Small intestine (tissue), 7 donors: ENCODE data around the gene SLC25A45. TPM values are rescaled to one million over a fixed set of nuclear protein-coding genes. Genes with fewer than 3 reads are reported as not detected.

Experiments used
- DNase-seq, 2 donors: peaks; one replicate each; pipeline versions ENCODE4 v3.0.0 to v3.0.0-alpha.2; 2013
- FAIRE-seq: peaks from 2 replicates; lab custom pipeline; 2012; peaks lifted over from hg19 to GRCh38; lab: Jason Lieb, UNC
- H3K27ac ChIP-seq, 3 donors: one replicate each; pipeline ENCODE4 v1.5.1; 2013; ENCODE audit warnings: low read length in 2 of 3, mild to moderate bottlenecking in 2 of 3, control low read depth in 1 of 3, inconsistent platforms in 1 of 3, low read depth in 1 of 3, moderate library complexity in 1 of 3
- H3K27me3 ChIP-seq, 3 donors: one replicate each; pipeline ENCODE4 v1.6.1; 2013; ENCODE audit warnings: low read length in 3 of 3, inconsistent platforms in 1 of 3; ENCODE audit not compliant: control insufficient read depth in 3 of 3, insufficient read depth in 3 of 3
- H3K36me3 ChIP-seq, 3 donors: one replicate each; pipeline ENCODE4 v1.6.1; 2013; ENCODE audit warnings: low read length in 3 of 3, inconsistent platforms in 1 of 3, low read depth in 1 of 3, mild to moderate bottlenecking in 1 of 3, moderate library complexity in 1 of 3; ENCODE audit not compliant: control insufficient read depth in 3 of 3, insufficient read depth in 2 of 3
- H3K4me1 ChIP-seq, 3 donors: one replicate each; pipeline ENCODE4 v1.6.1; 2013; ENCODE audit warnings: low read length in 2 of 3, inconsistent platforms in 1 of 3, low read depth in 1 of 3, mild to moderate bottlenecking in 1 of 3, moderate library complexity in 1 of 3; ENCODE audit not compliant: control insufficient read depth in 3 of 3, insufficient read depth in 2 of 3
- H3K4me3 ChIP-seq, 3 donors: one replicate each; pipeline ENCODE4 v1.5.1; 2013; ENCODE audit warnings: low read length in 3 of 3, control low read depth in 1 of 3, inconsistent platforms in 1 of 3, low read depth in 1 of 3, mild to moderate bottlenecking in 1 of 3, moderate library complexity in 1 of 3
- H3K9me3 ChIP-seq, 2 donors: one replicate each; pipeline ENCODE4 v1.6.1; 2013; ENCODE audit warnings: low read depth in 1 of 2, low read length in 1 of 2; ENCODE audit not compliant: control insufficient read depth in 2 of 2, insufficient read depth in 1 of 2
- WGBS, 3 donors: extraction: QIAGEN DNeasy Blood & Tissue Kit; methylation state at CpG; one replicate each; pipeline ENCODE4 v1.1.7; 2013; 5-methylcytosine and 5-hydroxymethylcytosine counted together
- polyA plus RNA-seq, 4 donors: library from polyadenylated mRNA; stranded (reverse) in 3 of 4; unstranded in 1 of 4; fragments of 200-250 nt in 3 of 4; fragments of 120-200 nt in 1 of 4; gene quantifications; one replicate each; pipeline versions ENCODE4 v1.2.1 to v1.2.3, GENCODE V29; 2013
- donor health status: healthy with polysubstance abuse.
- donor health status: control.
- donor health status: control.
- donor health status: Bipolar disorder and iron deficiency.
- donor health status: healthy.

Gene SLC25A45
- polyA plus RNA-seq, 4 donors = 13.9 to 35.4 (median 22.1) TPM

DNA sequence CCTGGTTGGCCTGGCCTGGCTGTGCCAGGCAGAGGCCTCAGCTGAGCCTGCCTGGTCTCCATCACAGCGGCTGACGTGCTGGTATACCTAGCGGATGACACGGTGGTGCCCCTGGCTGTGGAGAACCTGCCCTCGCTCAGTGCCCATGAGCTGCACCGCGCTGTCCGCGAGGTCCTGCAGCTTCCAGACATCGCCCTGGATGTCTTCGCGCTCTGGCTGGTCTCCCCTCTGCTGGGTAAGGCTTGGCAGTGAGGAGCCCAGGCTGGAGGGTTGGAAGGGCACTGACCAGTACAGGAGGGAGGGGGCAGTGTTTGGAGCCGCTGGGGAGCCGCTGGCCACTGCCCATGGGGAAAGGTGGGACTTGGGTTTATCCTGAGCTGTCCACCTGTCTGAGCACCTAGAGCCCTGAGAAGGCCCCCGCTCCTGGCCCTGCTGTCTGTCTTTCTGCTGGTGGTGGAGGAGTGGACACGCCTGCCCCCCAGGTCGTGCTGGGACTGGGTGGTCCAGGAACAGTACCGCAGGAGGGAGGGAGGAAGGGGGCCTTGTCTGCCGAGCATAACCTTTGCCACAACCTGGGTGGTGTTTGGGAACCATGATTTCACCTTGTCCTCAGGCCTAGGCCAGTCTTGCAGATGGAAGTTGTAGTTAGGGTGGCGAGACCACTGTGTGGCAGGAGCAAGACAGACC, 7.0 kb upstream of the SLC25A45 start:
- H3K4me1 ChIP-seq = peaks cover 11 to 45% (median 11%) of the 10 kb centered on the region in 3 donors
- peak overlapping the region in 1 of 3 donors; percentile 15 for H3K27ac ChIP-seq
- H3K27me3 ChIP-seq = no peaks in the 10 kb centered on the region
- H3K36me3 ChIP-seq = peaks cover 1 to 65% (median 9%) of the 10 kb centered on the region in 3 donors
- no peak overlapping the region for H3K4me3 ChIP-seq
- no peak for DNase-seq
- WGBS, 3 donors = 89 to 90% (median 89%) methylated on average over 18 to 20 of the region's 20 CpGs
- no peak for FAIRE-seq
- H3K9me3 ChIP-seq = no peaks in the 10 kb centered on the region

DNA sequence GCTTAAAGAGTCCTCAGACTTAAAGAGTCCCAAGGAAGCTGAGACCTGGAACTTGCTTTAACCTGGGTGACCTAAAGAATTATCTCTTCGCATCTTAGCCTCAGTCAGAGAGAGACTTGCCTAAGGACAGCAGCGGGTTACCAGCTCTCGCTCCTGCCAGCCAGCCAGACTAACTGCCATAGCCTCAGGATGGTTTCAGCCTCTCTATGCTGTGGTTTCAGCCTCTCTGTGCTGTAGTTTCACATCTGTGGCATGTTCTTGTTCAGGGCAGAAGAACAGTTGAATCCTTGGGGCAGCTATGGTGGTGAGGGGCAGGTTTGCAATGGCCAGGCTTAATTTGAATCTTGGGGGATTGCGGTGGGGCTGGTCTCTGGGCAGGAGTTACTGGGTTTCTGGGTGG, 6.3 kb upstream of the SLC25A45 start:
- FAIRE-seq (no peak), DNase-seq (no peak)
- no peaks in the 10 kb centered on the region for H3K27me3 ChIP-seq
- no peak overlapping the region for H3K4me3 ChIP-seq
- peaks cover 11 to 52% (median 11%) of the 10 kb centered on the region in 3 donors for H3K4me1 ChIP-seq
- no peak overlapping the region for H3K27ac ChIP-seq
- H3K9me3 ChIP-seq = no peaks in the 10 kb centered on the region
- peaks cover 0 to 58% (median 3%) of the 10 kb centered on the region in 3 donors for H3K36me3 ChIP-seq
- WGBS, 3 donors = 92 to 94% (median 92%) methylated on average over 4 of the region's 4 CpGs

DNA sequence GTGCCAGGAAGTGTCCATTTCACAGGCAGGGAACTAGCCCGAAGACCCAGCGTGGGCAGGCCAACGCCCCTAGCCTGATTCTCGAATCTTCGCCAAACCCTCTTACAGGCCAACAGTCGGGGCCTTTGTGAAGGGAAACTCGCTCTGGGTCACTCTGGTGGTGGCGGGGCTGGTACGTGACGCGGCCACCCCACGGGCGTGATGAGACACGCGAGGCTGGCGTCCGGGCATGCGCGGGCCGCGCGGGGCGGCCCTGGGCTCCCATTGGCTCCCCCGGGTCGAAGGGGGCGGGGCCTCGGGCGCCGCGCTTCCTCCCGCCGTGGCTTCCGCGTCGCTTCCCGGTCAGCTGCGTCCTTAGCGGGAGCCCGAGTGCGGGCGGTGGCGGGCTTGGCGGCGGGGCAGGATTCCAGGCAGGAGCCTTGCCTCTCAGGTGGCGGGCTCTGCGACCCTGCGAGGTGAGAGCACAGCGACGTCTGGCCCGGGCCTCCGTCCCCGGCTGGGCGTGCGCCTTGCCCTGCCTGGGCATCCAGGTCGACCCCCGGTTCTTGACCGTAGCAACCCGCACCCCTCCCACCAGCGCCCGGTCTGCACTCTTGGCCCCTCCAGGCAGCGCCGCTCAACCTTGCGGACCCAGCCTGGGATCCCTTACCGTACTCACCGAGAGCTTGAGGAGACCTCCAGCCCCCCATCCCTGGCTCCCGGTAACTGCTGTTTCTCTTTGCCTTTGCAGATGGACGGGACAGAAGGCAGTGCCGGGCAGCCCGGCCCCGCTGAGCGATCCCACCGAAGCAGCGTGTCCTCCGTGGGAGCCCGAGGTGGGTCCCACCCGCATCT, 4.1 kb upstream of the SLC25A45 start, which contains the start of gene FRMD8:
FRMD8 (plus strand) TSS at position 331 of the 834 bp plus-strand sequence; CDS start at position 731, 400 bp downstream.
- H3K27me3 ChIP-seq = no peaks in the 10 kb centered on the region
- DNase-seq (peak; percentile 89 to 95), FAIRE-seq (no peak)
- peaks cover 16 to 70% (median 19%) of the 10 kb centered on the region in 3 donors for H3K4me1 ChIP-seq
- H3K36me3 ChIP-seq = peaks cover 0 to 36% (median 0%) of the 10 kb centered on the region in 3 donors
- peak within 1 kb of the TSS; percentile 77 to 96 (median 96) for H3K4me3 ChIP-seq
- H3K9me3 ChIP-seq = no peaks in the 10 kb centered on the region
- 1% methylated on average over 60 to 76 of the region's 76 CpGs for WGBS, 3 donors
- peak within 1 kb of the TSS; percentile 81 to 99 (median 88) for H3K27ac ChIP-seq

DNA sequence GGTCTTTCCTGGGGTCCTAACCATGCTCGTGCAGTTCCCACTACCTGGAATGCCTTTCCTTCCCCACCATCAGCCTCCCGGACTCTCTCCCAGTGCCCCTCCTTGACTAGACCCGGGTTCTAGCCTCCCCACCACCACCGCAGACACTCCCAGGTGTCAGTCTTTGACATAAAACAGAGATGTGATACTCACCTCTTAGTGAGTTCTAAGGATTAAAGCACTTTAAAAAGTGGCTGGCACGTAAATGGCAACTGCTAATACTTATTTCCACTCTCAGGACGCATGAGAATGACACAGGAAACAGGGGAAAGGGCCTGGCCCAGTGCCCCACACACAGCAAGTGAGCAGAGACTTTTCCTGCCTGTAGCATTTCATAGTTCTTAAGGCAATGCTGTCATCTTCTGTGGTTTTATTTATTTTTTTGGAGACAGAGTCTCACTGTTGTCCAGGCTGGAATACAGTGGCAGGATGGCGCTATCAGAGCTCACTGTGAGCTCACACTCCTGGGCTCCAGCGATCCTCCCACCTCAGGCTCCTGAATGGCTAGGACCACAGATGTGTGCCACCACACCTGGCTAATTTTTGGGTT, 1.9 kb upstream of the SLC25A45 start:
- Histone ChIP-seq H3K4me3 (no peak overlapping the region), H3K9me3 (no peaks in the 10 kb centered on the region), H3K4me1 (peaks cover 16 to 83% (median 19%) of the 10 kb centered on the region in 3 donors), H3K27ac (peak overlapping the region; percentile 56 to 99 (median 99)), H3K27me3 (no peaks in the 10 kb centered on the region), H3K36me3 (peaks cover 0 to 31% (median 0%) of the 10 kb centered on the region in 3 donors)
- no peak for FAIRE-seq
- 73 to 86% (median 84%) methylated on average over 8 of the region's 8 CpGs for WGBS, 3 donors
- DNase-seq = no peak

DNA sequence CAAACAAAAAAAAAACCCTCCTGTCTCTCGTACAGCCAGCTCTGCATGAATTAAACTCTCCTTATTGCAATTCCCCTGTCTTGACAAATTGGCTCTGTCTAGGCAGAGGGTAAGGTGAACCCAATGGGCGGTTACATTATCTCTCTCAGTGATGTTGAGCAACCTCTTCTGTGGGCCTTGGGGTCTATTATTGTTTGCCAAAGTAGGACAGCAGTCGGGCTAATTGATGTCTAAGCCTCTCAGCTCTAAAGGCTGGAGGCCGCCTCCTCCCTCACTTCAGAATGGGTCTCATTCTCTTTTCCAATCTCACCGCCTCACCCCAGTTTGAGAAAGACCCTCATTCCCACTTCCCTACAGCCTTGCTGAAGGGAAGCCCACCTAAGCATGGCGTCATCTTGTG, 1.3 kb upstream of the SLC25A45 start:
- Histone ChIP-seq H3K27ac (peak overlapping the region; percentile 56 to 99 (median 99)), H3K36me3 (peaks cover 0 to 31% (median 0%) of the 10 kb centered on the region in 3 donors), H3K4me3 (no peak overlapping the region), H3K27me3 (no peaks in the 10 kb centered on the region), H3K9me3 (no peaks in the 10 kb centered on the region), H3K4me1 (peaks cover 15 to 83% (median 19%) of the 10 kb centered on the region in 3 donors)
- DNase-seq = no peak
- WGBS, 3 donors = 81 to 84% (median 82%) methylated on average over 6 of the region's 6 CpGs
- FAIRE-seq = no peak

DNA sequence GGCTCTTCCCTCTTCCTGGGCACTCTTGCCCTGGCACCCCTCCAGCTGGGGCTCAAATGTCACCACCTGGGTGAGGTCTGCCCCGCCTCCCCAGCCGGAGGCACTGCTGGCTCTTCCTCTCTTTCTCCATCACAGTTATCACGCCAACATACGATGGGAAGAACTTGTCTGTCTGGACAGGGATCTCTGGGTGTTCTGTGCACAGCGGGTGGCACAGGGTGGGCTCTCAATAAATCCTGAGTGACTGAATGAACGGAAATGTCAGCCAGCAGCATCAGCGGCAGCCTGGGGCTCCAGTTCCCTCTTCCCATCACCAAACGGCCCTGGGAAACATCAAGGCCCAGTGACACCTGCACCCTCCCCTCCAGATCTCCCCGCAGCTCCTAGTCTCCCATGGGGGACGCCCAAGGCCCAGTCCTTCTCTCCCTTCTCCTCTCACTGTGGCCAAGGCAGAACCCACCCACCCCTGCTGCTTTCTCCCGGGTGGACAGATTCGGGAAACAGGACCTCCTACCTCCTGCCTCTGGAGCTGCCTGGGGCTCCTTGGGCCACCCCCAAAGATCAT, 440 bp upstream of the SLC25A45 start:
- WGBS, 3 donors = 4 to 12% (median 10%) methylated on average over 12 of the region's 12 CpGs
- H3K4me1 ChIP-seq = peaks cover 9 to 80% (median 12%) of the 10 kb centered on the region in 3 donors
- peak overlapping the region; percentile 20 to 37 (median 37) for H3K4me3 ChIP-seq
- peak overlapping the region; percentile 98 to 99 (median 99) for H3K27ac ChIP-seq
- no peaks in the 10 kb centered on the region for H3K27me3 ChIP-seq
- no peak for FAIRE-seq
- peak in 1 of 2 donors; percentile 91 for DNase-seq
- H3K36me3 ChIP-seq = peaks cover 0 to 27% (median 0%) of the 10 kb centered on the region in 3 donors
- no peaks in the 10 kb centered on the region for H3K9me3 ChIP-seq

DNA sequence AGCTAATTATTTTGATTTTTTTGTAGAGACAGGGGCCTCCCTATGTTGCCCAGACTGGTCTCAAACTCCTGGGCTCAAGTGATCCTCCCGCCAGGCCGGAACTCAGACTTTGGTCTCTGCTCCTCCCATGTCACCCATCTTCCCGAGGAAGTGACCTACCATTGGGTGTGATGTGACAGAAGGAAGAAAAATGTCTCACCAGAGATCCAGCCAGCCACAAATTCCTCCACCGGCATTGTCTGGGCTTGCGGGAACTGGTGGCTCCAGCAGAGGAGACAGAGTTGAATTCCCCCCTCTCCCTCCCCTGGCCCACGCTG, 772 bp downstream of the SLC25A45 start:
- no peaks in the 10 kb centered on the region for H3K27me3 ChIP-seq
- peak overlapping the region; percentile 26 to 37 (median 37) for H3K4me3 ChIP-seq
- peaks cover 0 to 39% (median 0%) of the 10 kb centered on the region in 3 donors for H3K36me3 ChIP-seq
- DNase-seq (peak in 1 of 2 donors; percentile 94), FAIRE-seq (no peak)
- peak overlapping the region; percentile 98 to 99 (median 99) for H3K27ac ChIP-seq
- H3K4me1 ChIP-seq = peaks cover 9 to 89% (median 12%) of the 10 kb centered on the region in 3 donors
- 0 to 3% (median 2%) methylated on average over 6 of the region's 6 CpGs for WGBS, 3 donors
- no peaks in the 10 kb centered on the region for H3K9me3 ChIP-seq
